GM19395 (cell line): Measurements from ENCODE around the gene NOS1AP.
"Not testable (repeated sequence)": the region's sequence is repeated elsewhere in the genome, so short reads cannot be mapped to it uniquely, and the experiment has no call there.

Experiments used
- ATAC-seq: cut with Tn5 transposase; IDR thresholded peaks from one replicate; pipeline ENCODE4 v1.9.1; 2021; ENCODE audit warnings: mild to moderate bottlenecking, moderate library complexity; ENCODE audit not compliant: unreplicated experiment

Gene NOS1AP

GRCh38 chr1:162191396-162192305, 122.2 kb downstream of the NOS1AP start:
- ATAC-seq, result no peak

- ATAC-seq, result no peak
These were observed 122.8 kb downstream of the NOS1AP start for GRCh38 chr1:162192306-162192678.

GRCh38 chr1:162192763-162193162, 123.3 kb downstream of the NOS1AP start:
- ATAC-seq, result no peak

GRCh38 chr1:162193221-162193620, 123.7 kb downstream of the NOS1AP start:
- ATAC-seq, result no peak

GRCh38 chr1:162193815-162194214, 124.3 kb downstream of the NOS1AP start:
- no peak for ATAC-seq

- no peak for ATAC-seq
These were observed 126.1 kb downstream of the NOS1AP start for GRCh38 chr1:162195567-162195966.

GRCh38 chr1:162196387-162196786, 126.9 kb downstream of the NOS1AP start:
- no peak for ATAC-seq

- ATAC-seq, result no peak
These were observed 127.6 kb downstream of the NOS1AP start for GRCh38 chr1:162197041-162197531.

GRCh38 chr1:162197615-162198421, 128.3 kb downstream of the NOS1AP start:
- ATAC-seq, result no peak

GRCh38 chr1:162200096-162200847, 130.8 kb downstream of the NOS1AP start:
- no peak for ATAC-seq

- not testable (repeated sequence) for ATAC-seq
These were observed 131.6 kb downstream of the NOS1AP start for GRCh38 chr1:162201062-162201461.

GRCh38 chr1:162204129-162204822, 134.8 kb downstream of the NOS1AP start:
- no peak for ATAC-seq

- ATAC-seq, result no peak
These were observed 135.3 kb downstream of the NOS1AP start for GRCh38 chr1:162204823-162205155.

GRCh38 chr1:162206300-162206699, 136.8 kb downstream of the NOS1AP start:
- no peak for ATAC-seq

- ATAC-seq, result no peak
These were observed 137.5 kb downstream of the NOS1AP start for GRCh38 chr1:162206749-162207635.

- no peak for ATAC-seq
These were observed 138.4 kb downstream of the NOS1AP start for GRCh38 chr1:162207862-162208261.

- no peak for ATAC-seq
These were observed 140.7 kb downstream of the NOS1AP start for GRCh38 chr1:162210196-162210595.

GRCh38 chr1:162212713-162213112, 143.2 kb downstream of the NOS1AP start:
- ATAC-seq, result no peak

GRCh38 chr1:162213281-162213912, 143.9 kb downstream of the NOS1AP start:
- ATAC-seq, result no peak
